HAP-1 (cell line): Measurements from ENCODE around the gene DLL1.
"Not testable (repeated sequence)": the region's sequence is repeated elsewhere in the genome, so short reads cannot be mapped to it uniquely, and the experiment has no call there.

Source experiments
- DNase-seq, 2 experiments: peaks; one replicate each; pipeline ENCODE4 v3.0.0-alpha.2; 2016 to 2020; ENCODE audit warnings: low spot score in 2 of 2
- H3K27me3 ChIP-seq: fragments of 250-450 bp; sonication (Bioruptor Pico); 2 replicates; pipeline ENCODE4 v1.5.1; 2020; ENCODE audit warnings: low read depth, mild to moderate bottlenecking, moderate library complexity
- H3K36me3 ChIP-seq: fragments of 250-450 bp; sonication (Bioruptor Pico); replicated peaks from 2 replicates; pipeline ENCODE4 v1.5.1; 2020; ENCODE audit warnings: mild to moderate bottlenecking
- H3K4me1 ChIP-seq: fragments of 250-450 bp; sonication (Bioruptor Pico); 2 replicates; pipeline ENCODE4 v1.5.1; 2020; ENCODE audit warnings: mild to moderate bottlenecking
- H3K4me3 ChIP-seq: fragments of 250-450 bp; sonication (Bioruptor Pico); 2 replicates; pipeline ENCODE4 v1.5.1; 2020; ENCODE audit warnings: mild to moderate bottlenecking, moderate library complexity
- H3K9me3 ChIP-seq: fragments of 250-450 bp; sonication (Bioruptor Pico); 2 replicates; pipeline ENCODE4 v1.5.1; 2020; ENCODE audit warnings: mild to moderate bottlenecking, moderate library complexity
- in situ Hi-C: fragments of 300-500 bp; cut with MboI; formaldehyde crosslinking; loops from 3 replicates; pipeline ENCODE4 v1.14.3; 2020; ENCODE audit warnings: low sequenced_read_pairs, inconsistent platforms, mixed read lengths

The DLL1 gene, protein sequence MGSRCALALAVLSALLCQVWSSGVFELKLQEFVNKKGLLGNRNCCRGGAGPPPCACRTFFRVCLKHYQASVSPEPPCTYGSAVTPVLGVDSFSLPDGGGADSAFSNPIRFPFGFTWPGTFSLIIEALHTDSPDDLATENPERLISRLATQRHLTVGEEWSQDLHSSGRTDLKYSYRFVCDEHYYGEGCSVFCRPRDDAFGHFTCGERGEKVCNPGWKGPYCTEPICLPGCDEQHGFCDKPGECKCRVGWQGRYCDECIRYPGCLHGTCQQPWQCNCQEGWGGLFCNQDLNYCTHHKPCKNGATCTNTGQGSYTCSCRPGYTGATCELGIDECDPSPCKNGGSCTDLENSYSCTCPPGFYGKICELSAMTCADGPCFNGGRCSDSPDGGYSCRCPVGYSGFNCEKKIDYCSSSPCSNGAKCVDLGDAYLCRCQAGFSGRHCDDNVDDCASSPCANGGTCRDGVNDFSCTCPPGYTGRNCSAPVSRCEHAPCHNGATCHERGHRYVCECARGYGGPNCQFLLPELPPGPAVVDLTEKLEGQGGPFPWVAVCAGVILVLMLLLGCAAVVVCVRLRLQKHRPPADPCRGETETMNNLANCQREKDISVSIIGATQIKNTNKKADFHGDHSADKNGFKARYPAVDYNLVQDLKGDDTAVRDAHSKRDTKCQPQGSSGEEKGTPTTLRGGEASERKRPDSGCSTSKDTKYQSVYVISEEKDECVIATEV

GRCh38 chr6:170290296-170291128 is at the start of gene DLL1:
Gene DLL1 (minus strand): TSS chr6:170291078. CDS start chr6:170290139, 939 bp downstream.
- H3K36me3 ChIP-seq: no peaks in the 10 kb centered on the region
- no peaks in the 10 kb centered on the region for H3K9me3 ChIP-seq
- peak in 1 of 2 experiments; percentile 75 for DNase-seq
- H3K27me3 ChIP-seq: peaks cover 63% of the 10 kb centered on the region
- peak within 1 kb of the TSS; percentile 44 for H3K4me3 ChIP-seq
- in situ Hi-C loops: no loop called here
- H3K4me1 ChIP-seq: peaks cover 5% of the 10 kb centered on the region

DNA sequence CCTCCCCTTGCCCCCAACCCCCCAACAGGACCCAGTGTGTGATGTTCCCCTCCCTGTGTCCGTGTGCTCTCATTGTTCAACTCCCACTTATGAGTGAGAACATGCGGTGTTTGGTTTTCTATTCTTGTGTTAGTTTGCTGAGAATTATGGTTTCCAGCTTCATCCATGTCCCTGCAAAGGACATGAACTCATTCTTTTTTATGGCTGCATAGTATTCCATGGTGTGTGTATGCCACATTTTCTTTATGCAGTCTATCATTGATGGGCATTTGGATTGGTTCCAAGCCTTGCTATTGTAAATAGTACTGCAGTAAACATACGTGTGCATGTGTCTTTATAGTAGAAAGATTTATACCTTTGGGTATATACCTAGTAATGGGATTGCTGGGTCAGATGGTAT is 44.3 kb upstream of the DLL1 start:
- DNase-seq, H3K4me1 ChIP-seq, in situ Hi-C loops, H3K4me3 ChIP-seq, H3K27me3 ChIP-seq, H3K9me3 ChIP-seq: not testable (repeated sequence)
- H3K36me3 ChIP-seq: peaks cover 17% of the 10 kb centered on the region

DNA sequence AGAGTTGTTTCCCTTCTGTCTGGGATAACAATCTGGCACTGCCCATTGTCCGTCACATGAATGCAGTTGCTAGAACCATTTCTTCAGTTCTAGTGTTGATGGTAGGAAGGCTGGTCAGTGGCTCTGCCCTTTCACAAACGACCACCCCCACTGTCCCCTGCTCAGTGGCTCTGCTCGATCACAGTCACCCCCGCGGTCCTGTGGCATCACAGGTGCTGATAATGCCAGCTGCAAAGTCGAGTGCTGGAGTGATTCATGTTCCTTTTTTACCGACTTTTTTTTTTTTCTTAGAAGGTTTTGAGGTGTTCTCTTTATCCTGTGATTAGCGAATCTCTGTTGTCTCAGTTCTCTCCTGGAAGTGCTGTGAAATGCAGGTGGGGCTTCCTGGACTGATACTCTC is 38.4 kb upstream of the DLL1 start:
- Histone ChIP-seq H3K4me1 (no peaks in the 10 kb centered on the region), H3K9me3 (no peaks in the 10 kb centered on the region), H3K4me3 (no peak overlapping the region), H3K36me3 (peaks cover 23% of the 10 kb centered on the region), H3K27me3 (no peaks in the 10 kb centered on the region)
- in situ Hi-C loops: no loop called here
- DNase-seq: no peak

DNA sequence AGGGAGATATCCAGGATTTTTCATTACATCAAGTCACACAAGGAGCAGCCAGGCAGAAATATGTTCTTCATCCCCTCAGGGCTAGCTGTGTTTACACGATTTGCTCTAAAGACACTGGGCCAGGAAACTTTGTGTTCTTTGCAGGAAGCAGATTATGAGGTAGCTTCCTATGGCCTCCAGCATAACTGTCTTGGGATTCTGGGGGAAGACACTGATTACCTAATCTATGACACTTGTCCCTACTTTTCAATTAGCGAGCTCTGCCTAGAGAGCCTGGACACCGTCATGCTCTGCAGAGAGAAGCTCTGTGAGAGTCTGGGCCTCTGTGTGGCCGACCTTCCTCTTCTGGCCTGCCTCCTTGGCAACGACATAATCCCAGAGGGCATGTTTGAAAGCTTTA is 26.8 kb upstream of the DLL1 start:
- Histone ChIP-seq H3K36me3 (peaks cover 4% of the 10 kb centered on the region; the same call in 1 of the 2 replicates), H3K9me3 (no peaks in the 10 kb centered on the region), H3K4me3 (no peak overlapping the region), H3K27me3 (no peaks in the 10 kb centered on the region), H3K4me1 (no peaks in the 10 kb centered on the region)
- DNase-seq: no peak
- in situ Hi-C loops: no loop called here

GRCh38 chr6:170317076-170317475 is 26.2 kb upstream of the DLL1 start:
- Histone ChIP-seq H3K9me3 (no peaks in the 10 kb centered on the region), H3K4me1 (no peaks in the 10 kb centered on the region), H3K27me3 (no peaks in the 10 kb centered on the region), H3K4me3 (no peak overlapping the region), H3K36me3 (peaks cover 2% of the 10 kb centered on the region; the same call in 1 of the 2 replicates)
- no peak for DNase-seq
- in situ Hi-C loops: no loop called here

- Histone ChIP-seq H3K9me3 (no peaks in the 10 kb centered on the region), H3K4me1 (no peaks in the 10 kb centered on the region), H3K4me3 (no peak overlapping the region), H3K36me3 (peaks cover 5% of the 10 kb centered on the region; the same call in 1 of the 2 replicates), H3K27me3 (no peaks in the 10 kb centered on the region)
- in situ Hi-C loops: no loop called here
- DNase-seq: no peak
Observed at GRCh38 chr6:170316071-170316470, 25.2 kb upstream of the DLL1 start.

GRCh38 chr6:170314983-170315382 is 24.1 kb upstream of the DLL1 start:
- Histone ChIP-seq H3K4me3 (no peak overlapping the region), H3K27me3 (no peaks in the 10 kb centered on the region), H3K4me1 (no peaks in the 10 kb centered on the region), H3K9me3 (no peaks in the 10 kb centered on the region), H3K36me3 (0 out of 2 replicates have a peak, but pooled peaks cover 6% of the 10 kb centered on the region)
- in situ Hi-C loops: no loop called here
- no peak for DNase-seq

DNA sequence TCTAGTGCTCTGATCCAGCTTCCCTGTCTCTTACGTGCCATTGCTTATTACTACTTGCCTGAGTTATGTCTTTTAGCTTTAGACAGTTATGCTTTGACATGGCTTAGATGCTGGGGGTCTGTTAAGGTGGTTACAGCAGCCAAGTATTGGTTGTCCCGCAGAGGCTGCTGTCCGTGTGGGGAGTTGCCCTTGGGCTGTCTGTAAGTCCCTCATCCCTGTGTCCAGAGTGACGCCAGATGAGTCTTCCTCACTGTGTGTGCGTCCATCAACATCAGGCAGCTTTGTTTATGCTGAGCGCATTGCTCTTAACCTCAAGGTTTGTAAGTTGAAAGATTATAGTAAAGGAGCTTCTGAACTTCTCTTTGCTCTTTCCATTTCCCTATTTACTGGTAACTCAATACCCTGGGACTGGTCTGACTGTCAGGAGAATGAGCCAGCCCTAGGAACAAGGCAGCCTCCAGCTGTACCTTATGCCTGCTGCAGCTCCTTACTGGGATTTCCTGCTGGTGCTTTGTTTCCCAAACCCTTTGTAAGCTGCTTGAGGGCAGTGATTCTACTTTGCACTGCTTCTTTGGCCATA is 22.9 kb upstream of the DLL1 start:
- Histone ChIP-seq H3K36me3 (0 out of 2 replicates have a peak, but pooled peaks cover 6% of the 10 kb centered on the region), H3K4me3 (no peak overlapping the region), H3K27me3 (no peaks in the 10 kb centered on the region), H3K4me1 (peaks cover 5% of the 10 kb centered on the region; the same call in 1 of the 2 replicates), H3K9me3 (no peaks in the 10 kb centered on the region)
- in situ Hi-C loops: no loop called here
- no peak for DNase-seq

- in situ Hi-C loops: no loop called here
- Histone ChIP-seq H3K4me1 (peaks cover 13% of the 10 kb centered on the region), H3K4me3 (no peak overlapping the region), H3K36me3 (0 out of 2 replicates have a peak, but pooled peaks cover 6% of the 10 kb centered on the region), H3K27me3 (no peaks in the 10 kb centered on the region), H3K9me3 (no peaks in the 10 kb centered on the region)
- DNase-seq: no peak
Observed at GRCh38 chr6:170312876-170313275, 22.0 kb upstream of the DLL1 start.

GRCh38 chr6:170311696-170312095 is 20.8 kb upstream of the DLL1 start:
- H3K4me1 ChIP-seq: peaks cover 20% of the 10 kb centered on the region
- H3K36me3 ChIP-seq: 0 out of 2 replicates have a peak, but pooled peaks cover 6% of the 10 kb centered on the region
- no peak overlapping the region for H3K4me3 ChIP-seq
- in situ Hi-C loops: no loop called here
- no peaks in the 10 kb centered on the region for H3K27me3 ChIP-seq
- H3K9me3 ChIP-seq: no peaks in the 10 kb centered on the region
- DNase-seq: no peak

GRCh38 chr6:170308761-170309160 is 17.9 kb upstream of the DLL1 start:
- peak in 1 of 2 experiments; percentile 89 for DNase-seq
- no peak overlapping the region for H3K4me3 ChIP-seq
- in situ Hi-C loops: no loop called here

GRCh38 chr6:170307080-170307545 is 16.2 kb upstream of the DLL1 start:
- Histone ChIP-seq H3K4me3 (peak overlapping the region; percentile 74), H3K9me3 (no peaks in the 10 kb centered on the region; the same call in 1 of the 2 replicates), H3K4me1 (peaks cover 27% of the 10 kb centered on the region), H3K36me3 (0 out of 2 replicates have a peak, but pooled peaks cover 6% of the 10 kb centered on the region), H3K27me3 (no peaks in the 10 kb centered on the region)
- no peak for DNase-seq
- in situ Hi-C loops: no loop called here

More at GRCh38 chr6:170308761-170309160, 17.9 kb upstream of the DLL1 start:
- Histone ChIP-seq H3K27me3 (no peaks in the 10 kb centered on the region), H3K36me3 (0 out of 2 replicates have a peak, but pooled peaks cover 6% of the 10 kb centered on the region), H3K9me3 (no peaks in the 10 kb centered on the region), H3K4me1 (peaks cover 27% of the 10 kb centered on the region)
